Neuronal stem cell (in vitro differentiated cells): ENCODE measurements around the gene NXPH2.

Experiments
- DNase-seq: peaks from one replicate; pipeline ENCODE4 v3.0.0-alpha.2; 2013; ENCODE audit warnings: low spot score
- H2AFZ ChIP-seq: one replicate; pipeline ENCODE4 v1.6.1; 2013; ENCODE audit warnings: mild to moderate bottlenecking, low read length, inconsistent platforms
- H2AK5ac ChIP-seq: 2 replicates; pipeline ENCODE4 v1.6.1; 2013; ENCODE audit warnings: low read depth, mild to moderate bottlenecking, inconsistent platforms, low read length, moderate library complexity, mixed read lengths
- H2BK120ac ChIP-seq: 2 replicates; pipeline ENCODE4 v1.6.1; 2013; ENCODE audit warnings: low read depth, mild to moderate bottlenecking, inconsistent platforms, low read length, moderate library complexity, mixed read lengths
- H2BK12ac ChIP-seq: one replicate; pipeline ENCODE4 v1.6.1; 2013; ENCODE audit warnings: low read length, inconsistent platforms
- H2BK15ac ChIP-seq: 2 replicates; pipeline ENCODE4 v1.6.1; 2013; ENCODE audit warnings: mild to moderate bottlenecking, low read length, inconsistent platforms, mixed read lengths
- H2BK5ac ChIP-seq: one replicate; pipeline ENCODE4 v1.6.1; 2013; ENCODE audit warnings: inconsistent platforms, mild to moderate bottlenecking, low read length, moderate library complexity
- H3K14ac ChIP-seq: one replicate; pipeline ENCODE4 v1.6.1; 2013; ENCODE audit warnings: low read length, inconsistent platforms
- H3K18ac ChIP-seq: 2 replicates; pipeline ENCODE4 v1.6.1; 2013; ENCODE audit warnings: low read length, inconsistent platforms
- H3K23ac ChIP-seq: 2 replicates; pipeline ENCODE4 v1.6.1; 2013; ENCODE audit warnings: low read depth, mild to moderate bottlenecking, mixed read lengths, low read length, inconsistent platforms; ENCODE audit not compliant: poor library complexity
- H3K27ac ChIP-seq: replicated peaks from 3 replicates; pipeline ENCODE4 v1.5.1; 2013; ENCODE audit warnings: low read length, inconsistent platforms
- H3K27me3 ChIP-seq, 3 experiments: 2 replicates each; pipeline ENCODE4 v1.6.1; 2013; ENCODE audit warnings: low read length in 3 of 3, mild to moderate bottlenecking in 2 of 3, inconsistent platforms in 1 of 3, low read depth in 1 of 3, mixed read lengths in 1 of 3, moderate library complexity in 1 of 3; ENCODE audit not compliant: control insufficient read depth in 3 of 3, insufficient read depth in 3 of 3
- H3K36me3 ChIP-seq, 2 donors: replicated peaks in 1 of 2; 2 replicates each; pipeline ENCODE4 v1.6.1; 2013; ENCODE audit warnings: low read length in 2 of 2; ENCODE audit not compliant: control insufficient read depth in 2 of 2, insufficient read depth in 2 of 2
- H3K4ac ChIP-seq: 2 replicates; pipeline ENCODE4 v1.6.1; 2013; ENCODE audit warnings: inconsistent platforms, mild to moderate bottlenecking, low read length, moderate library complexity
- H3K4me1 ChIP-seq, 2 donors: 1 replicate in 1 of 2; 2 replicates in 1 of 2; pipeline ENCODE4 v1.6.1; 2013; ENCODE audit warnings: low read length in 2 of 2, low read depth in 1 of 2; ENCODE audit not compliant: control insufficient read depth in 2 of 2, insufficient read depth in 1 of 2
- H3K4me2 ChIP-seq: one replicate; pipeline ENCODE4 v1.6.1; 2013; ENCODE audit warnings: mild to moderate bottlenecking, low read length, inconsistent platforms; ENCODE audit not compliant: insufficient read depth, poor library complexity, severe bottlenecking
- H3K4me3 ChIP-seq, 2 donors: 2 replicates each; pipeline ENCODE4 v1.5.1; 2013; ENCODE audit warnings: low read length in 2 of 2, mild to moderate bottlenecking in 2 of 2, inconsistent platforms in 1 of 2, moderate library complexity in 1 of 2
- H3K79me1 ChIP-seq: one replicate; pipeline ENCODE4 v1.6.1; 2013; ENCODE audit warnings: low read depth, mild to moderate bottlenecking, inconsistent platforms, low read length, moderate library complexity
- H3K9ac ChIP-seq: one replicate; pipeline ENCODE4 v1.6.1; 2013; ENCODE audit warnings: mild to moderate bottlenecking, low read depth, low read length, inconsistent platforms; ENCODE audit not compliant: poor library complexity
- H3K9me3 ChIP-seq, 2 donors: replicated peaks in 1 of 2; 2 replicates each; pipeline versions ENCODE3 to v1.6.1; 2013; ENCODE audit warnings: low read length in 2 of 2, mild to moderate bottlenecking in 2 of 2, inconsistent platforms in 1 of 2, low read depth in 1 of 2, mixed read lengths in 1 of 2, moderate library complexity in 1 of 2; ENCODE audit not compliant: control insufficient read depth in 2 of 2, insufficient read depth in 1 of 2
- H4K8ac ChIP-seq: one replicate; pipeline ENCODE4 v1.6.1; 2013; ENCODE audit warnings: low read depth, mild to moderate bottlenecking, inconsistent platforms, low read length, moderate library complexity
- H4K91ac ChIP-seq: one replicate; pipeline ENCODE4 v1.6.1; 2013; ENCODE audit warnings: low read length, low read depth, mild to moderate bottlenecking, inconsistent platforms; ENCODE audit not compliant: poor library complexity
- WGBS, 2 donors: extraction: QIAGEN DNeasy Blood & Tissue Kit; methylation state at CpG; one replicate each; pipeline ENCODE4 v1.1.7; 2013; ENCODE audit warnings: missing lambda C conversion rate in 2 of 2, mixed read lengths in 1 of 2; ENCODE audit not compliant: insufficient read length in 2 of 2, insufficient replicate concordance in 1 of 2; ENCODE audit errors: extremely low coverage in 2 of 2; 5-methylcytosine and 5-hydroxymethylcytosine counted together

Gene NXPH2

GRCh38 chr2:138630164-138630563, 150.0 kb downstream of the NXPH2 start:
- Histone ChIP-seq H3K23ac (no peak overlapping the region), H2AFZ (no peak overlapping the region), H3K9ac (no peak overlapping the region), H3K4me1 (peaks cover 0 to 9% of the 10 kb centered on the region in 2 donors), H3K4me2 (no peak overlapping the region), H3K9me3 (peaks cover 0 to 3% of the 10 kb centered on the region in 2 donors), H2BK15ac (no peak overlapping the region), H2BK5ac (no peak overlapping the region), H3K4me3 (no peak overlapping the region), H3K14ac (no peak overlapping the region), H3K4ac (no peak overlapping the region), H3K79me1 (no peaks in the 10 kb centered on the region), H2BK12ac (no peak overlapping the region), H2BK120ac (no peak overlapping the region), H3K18ac (no peak overlapping the region), H3K36me3 (no peaks in the 10 kb centered on the region), H3K27ac (no peak overlapping the region), H3K27me3 (no peaks in the 10 kb centered on the region), H4K91ac (no peak overlapping the region), H2AK5ac (no peak overlapping the region), H4K8ac (no peak overlapping the region)
- WGBS, 2 donors = no CpG with 5 or more reads among the region's 2 CpGs
- no peak for DNase-seq

- Histone ChIP-seq H2BK12ac (no peak overlapping the region), H3K79me1 (no peaks in the 10 kb centered on the region), H3K4ac (no peak overlapping the region), H2BK120ac (no peak overlapping the region), H4K91ac (no peak overlapping the region), H3K18ac (no peak overlapping the region), H3K27me3 (no peaks in the 10 kb centered on the region), H3K9ac (no peak overlapping the region), H4K8ac (no peak overlapping the region), H3K23ac (no peak overlapping the region), H3K36me3 (no peaks in the 10 kb centered on the region), H3K9me3 (no peaks in the 10 kb centered on the region), H2AK5ac (no peak overlapping the region), H3K4me2 (no peak overlapping the region), H2AFZ (peak overlapping the region; percentile 31), H3K4me3 (no peak overlapping the region), H3K27ac (no peak overlapping the region), H2BK15ac (no peak overlapping the region), H2BK5ac (no peak overlapping the region), H3K4me1 (peaks cover 0 to 16% of the 10 kb centered on the region in 2 donors), H3K14ac (no peak overlapping the region)
- WGBS, 2 donors = no CpG with 5 or more reads among the region's 1 CpG
- no peak for DNase-seq
Measured at GRCh38 chr2:138626148-138626547, 154.0 kb downstream of the NXPH2 start.

- no peak for DNase-seq
- no peak overlapping the region for H3K27ac ChIP-seq
Measured at GRCh38 chr2:138622613-138623012, 157.6 kb downstream of the NXPH2 start.

GRCh38 chr2:138621139-138621538, 159.1 kb downstream of the NXPH2 start:
- Histone ChIP-seq H3K27ac (no peak overlapping the region), H2AFZ (no peak overlapping the region), H3K9me3 (no peaks in the 10 kb centered on the region), H2BK12ac (no peak overlapping the region), H3K79me1 (no peaks in the 10 kb centered on the region), H3K18ac (no peak overlapping the region), H3K14ac (no peak overlapping the region), H3K4me1 (peaks cover 0 to 14% of the 10 kb centered on the region in 2 donors), H3K4ac (no peak overlapping the region), H2BK120ac (no peak overlapping the region), H3K4me3 (no peak overlapping the region), H2BK5ac (no peak overlapping the region), H4K8ac (no peak overlapping the region), H2AK5ac (no peak overlapping the region), H3K4me2 (no peak overlapping the region), H3K27me3 (peaks cover 0 to 8% (median 0%) of the 10 kb centered on the region in 3 experiments), H3K9ac (no peak overlapping the region), H4K91ac (no peak overlapping the region), H2BK15ac (no peak overlapping the region), H3K23ac (no peak overlapping the region), H3K36me3 (no peaks in the 10 kb centered on the region)
- no peak for DNase-seq
- WGBS, 2 donors = no CpG with 5 or more reads among the region's 3 CpGs

More at GRCh38 chr2:138622613-138623012, 157.6 kb downstream of the NXPH2 start:
- H3K4me2 ChIP-seq = no peak overlapping the region
- H3K4me1 ChIP-seq = peaks cover 0 to 16% of the 10 kb centered on the region in 2 donors
- H2BK12ac ChIP-seq = no peak overlapping the region
- WGBS, 2 donors = no CpG with 5 or more reads among the region's 3 CpGs
- peaks cover 0 to 5% (median 0%) of the 10 kb centered on the region in 3 experiments for H3K27me3 ChIP-seq
- no peak overlapping the region for H3K4ac ChIP-seq
- H2BK15ac ChIP-seq = no peak overlapping the region
- H3K14ac ChIP-seq = no peak overlapping the region
- no peak overlapping the region for H4K91ac ChIP-seq
- no peaks in the 10 kb centered on the region for H3K9me3 ChIP-seq
- H2BK120ac ChIP-seq = no peak overlapping the region
- no peak overlapping the region for H3K23ac ChIP-seq
- H2BK5ac ChIP-seq = no peak overlapping the region
- no peak overlapping the region for H3K9ac ChIP-seq
- no peak overlapping the region for H3K4me3 ChIP-seq
- no peaks in the 10 kb centered on the region for H3K36me3 ChIP-seq
- H3K79me1 ChIP-seq = no peaks in the 10 kb centered on the region
- no peak overlapping the region for H2AK5ac ChIP-seq
- no peak overlapping the region for H2AFZ ChIP-seq
- H4K8ac ChIP-seq = no peak overlapping the region
- H3K18ac ChIP-seq = no peak overlapping the region
